ENCODE measurements around the gene EBI3. TPM values are rescaled to one million over a fixed set of nuclear protein-coding genes. Genes with fewer than 3 reads are reported as not detected.
"Not testable (repeated sequence)": the region's sequence is repeated elsewhere in the genome, so short reads cannot be mapped to it uniquely, and the experiment has no call there.

The EBI3 gene
- total RNA-seq, 1 experiment from 2014 or later = 0.10 TPM

DNA sequence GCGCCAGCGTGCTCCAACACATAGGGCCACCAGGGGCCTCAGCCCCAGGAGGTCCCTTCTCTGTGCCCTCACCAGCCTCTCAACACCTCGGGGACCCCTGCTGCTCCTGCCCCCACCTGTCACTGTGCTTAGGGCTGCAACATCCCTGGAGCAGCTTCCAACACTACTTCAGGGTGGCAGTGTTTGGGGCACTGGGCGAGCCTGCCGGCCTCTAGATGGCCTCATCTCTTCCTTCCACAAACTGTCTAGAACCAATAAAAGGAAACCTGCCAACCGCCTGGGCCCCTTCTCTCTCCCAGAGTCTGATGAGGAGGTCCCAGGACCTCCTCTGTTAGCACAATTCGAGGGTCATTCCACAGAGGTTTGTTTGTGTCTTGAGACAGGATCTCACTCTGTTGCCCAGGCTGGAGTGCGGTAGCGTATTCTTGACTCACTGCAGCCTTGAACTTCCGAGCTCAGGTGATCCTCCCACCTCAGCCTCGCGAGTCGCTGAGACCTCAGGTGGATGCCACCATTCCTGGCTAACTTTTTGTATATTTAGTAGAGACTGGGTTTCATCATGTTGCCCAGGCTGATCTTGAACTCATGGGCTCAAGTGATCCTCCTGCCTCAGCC is 39.6 kb downstream of the EBI3 start:
- Histone ChIP-seq H3K36me3 (replicated peaks; ENCODE audit: control insufficient read depth, insufficient read depth, low read length) (peaks cover 7% of the 10 kb centered on the region), H3K27me3 (ENCODE audit: control insufficient read depth, insufficient read depth, low read length) (no peaks in the 10 kb centered on the region), H3K4me3 (ENCODE audit: insufficient read depth, low read depth, low read length) (no peak overlapping the region)
- DNase-seq = peak; percentile 34

DNA sequence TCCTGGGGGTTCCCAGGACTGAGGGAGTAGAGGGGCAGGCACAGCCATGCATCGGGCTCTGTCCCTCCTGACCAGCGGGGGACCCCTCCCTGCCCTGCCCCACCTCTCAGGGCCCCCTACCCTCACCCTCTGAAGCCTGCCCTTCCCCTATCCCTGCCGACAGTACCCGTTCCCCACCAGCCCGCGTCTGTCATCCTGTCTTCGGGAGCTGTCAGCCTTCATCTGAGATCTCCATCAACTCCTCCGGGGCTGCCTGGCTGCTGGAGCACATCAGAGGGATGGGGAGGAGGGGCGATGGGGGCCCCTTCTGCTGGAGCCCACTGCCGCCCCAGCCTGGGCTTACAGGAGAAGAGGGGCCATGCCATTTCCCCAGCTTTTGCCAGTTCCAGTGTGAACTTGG is 43.6 kb downstream of the EBI3 start:
- Histone ChIP-seq H3K27me3 (ENCODE audit: control insufficient read depth, insufficient read depth, low read length) (peaks cover 6% of the 10 kb centered on the region; the same call in 1 of the 2 replicates), H3K36me3 (replicated peaks; ENCODE audit: control insufficient read depth, insufficient read depth, low read length) (peaks cover 7% of the 10 kb centered on the region), H3K4me3 (ENCODE audit: insufficient read depth, low read depth, low read length) (no peak overlapping the region)
- peak; percentile 59 for DNase-seq

DNA sequence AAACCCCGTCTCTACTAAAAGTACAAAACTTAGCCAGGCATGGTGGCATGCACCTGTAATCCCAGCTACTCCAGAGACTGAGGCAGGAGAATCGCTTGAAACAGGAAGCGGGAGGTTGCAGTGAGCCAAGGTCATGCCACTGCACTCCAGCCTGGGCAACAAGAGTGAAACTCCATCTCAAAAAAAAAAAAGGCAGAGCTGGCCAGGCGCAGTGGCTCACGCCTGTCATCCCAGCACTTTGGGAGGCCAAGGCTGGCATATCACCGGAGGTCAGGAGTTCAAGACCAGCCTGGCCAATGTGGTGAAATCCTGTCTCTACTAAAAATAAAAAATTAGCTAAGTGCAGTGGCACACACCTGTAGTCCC is 45.0 kb downstream of the EBI3 start:
- H3K36me3 ChIP-seq (replicated peaks; ENCODE audit: control insufficient read depth, insufficient read depth, low read length); DNase-seq; H3K4me3 ChIP-seq (ENCODE audit: insufficient read depth, low read depth, low read length): not testable (repeated sequence)
- peaks cover 14% of the 10 kb centered on the region for H3K27me3 ChIP-seq (ENCODE audit: control insufficient read depth, insufficient read depth, low read length)

DNA sequence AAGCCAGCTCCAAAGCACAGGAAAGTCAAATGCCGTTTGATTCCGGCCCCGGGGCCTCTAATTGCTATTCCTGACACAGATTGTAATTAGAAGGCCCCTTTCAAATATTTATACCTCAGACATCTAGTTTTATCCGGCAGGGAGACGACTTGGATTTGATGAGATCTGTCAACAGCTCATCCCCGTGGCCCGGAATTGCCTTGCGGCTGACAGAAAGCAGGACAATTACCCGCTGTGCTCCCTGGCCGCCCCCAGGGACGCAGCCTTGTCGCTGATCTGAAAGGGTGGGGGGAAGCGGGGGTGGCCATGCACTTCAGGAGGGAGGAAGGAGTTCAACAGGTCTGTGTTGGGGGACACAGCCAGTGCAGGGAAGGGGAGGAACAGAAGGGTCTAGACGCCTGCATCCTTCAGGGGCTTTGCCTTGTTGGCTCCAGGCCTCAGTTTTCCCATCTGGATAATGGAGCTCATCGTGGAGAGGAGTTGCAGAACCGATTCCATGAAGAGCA is 47.9 kb downstream of the EBI3 start:
- peaks cover 38% of the 10 kb centered on the region for H3K27me3 ChIP-seq (ENCODE audit: control insufficient read depth, insufficient read depth, low read length)
- DNase-seq = no peak
- H3K36me3 ChIP-seq (replicated peaks; ENCODE audit: control insufficient read depth, insufficient read depth, low read length) = no peaks in the 10 kb centered on the region
- H3K4me3 ChIP-seq (ENCODE audit: insufficient read depth, low read depth, low read length) = no peak overlapping the region

DNA sequence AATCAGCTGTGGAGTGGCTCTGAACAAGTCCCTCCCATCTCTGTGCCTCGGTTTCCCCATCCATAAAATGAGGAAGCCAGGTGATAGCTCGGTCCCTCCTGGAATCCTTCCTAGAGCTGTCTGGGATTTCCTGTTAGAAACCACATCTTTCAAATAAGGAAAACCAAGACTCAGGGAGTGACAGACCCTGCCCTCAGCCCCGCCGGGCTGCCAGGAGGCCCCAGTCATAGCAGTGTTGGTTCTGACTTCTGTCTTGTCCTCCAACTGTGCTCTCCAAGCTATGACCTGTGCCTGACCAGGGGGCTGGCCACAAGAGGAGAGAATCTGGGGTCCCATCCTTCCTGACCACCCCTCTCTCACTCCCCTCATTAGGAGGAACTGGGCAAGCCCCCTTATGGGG is 48.7 kb downstream of the EBI3 start:
- H3K27me3 ChIP-seq (ENCODE audit: control insufficient read depth, insufficient read depth, low read length) = peaks cover 42% of the 10 kb centered on the region
- no peaks in the 10 kb centered on the region for H3K36me3 ChIP-seq (replicated peaks; ENCODE audit: control insufficient read depth, insufficient read depth, low read length)
- H3K4me3 ChIP-seq (ENCODE audit: insufficient read depth, low read depth, low read length) = peak overlapping the region; percentile 61; the same call in 1 of the 2 replicates
- peak; percentile 67 for DNase-seq

DNA sequence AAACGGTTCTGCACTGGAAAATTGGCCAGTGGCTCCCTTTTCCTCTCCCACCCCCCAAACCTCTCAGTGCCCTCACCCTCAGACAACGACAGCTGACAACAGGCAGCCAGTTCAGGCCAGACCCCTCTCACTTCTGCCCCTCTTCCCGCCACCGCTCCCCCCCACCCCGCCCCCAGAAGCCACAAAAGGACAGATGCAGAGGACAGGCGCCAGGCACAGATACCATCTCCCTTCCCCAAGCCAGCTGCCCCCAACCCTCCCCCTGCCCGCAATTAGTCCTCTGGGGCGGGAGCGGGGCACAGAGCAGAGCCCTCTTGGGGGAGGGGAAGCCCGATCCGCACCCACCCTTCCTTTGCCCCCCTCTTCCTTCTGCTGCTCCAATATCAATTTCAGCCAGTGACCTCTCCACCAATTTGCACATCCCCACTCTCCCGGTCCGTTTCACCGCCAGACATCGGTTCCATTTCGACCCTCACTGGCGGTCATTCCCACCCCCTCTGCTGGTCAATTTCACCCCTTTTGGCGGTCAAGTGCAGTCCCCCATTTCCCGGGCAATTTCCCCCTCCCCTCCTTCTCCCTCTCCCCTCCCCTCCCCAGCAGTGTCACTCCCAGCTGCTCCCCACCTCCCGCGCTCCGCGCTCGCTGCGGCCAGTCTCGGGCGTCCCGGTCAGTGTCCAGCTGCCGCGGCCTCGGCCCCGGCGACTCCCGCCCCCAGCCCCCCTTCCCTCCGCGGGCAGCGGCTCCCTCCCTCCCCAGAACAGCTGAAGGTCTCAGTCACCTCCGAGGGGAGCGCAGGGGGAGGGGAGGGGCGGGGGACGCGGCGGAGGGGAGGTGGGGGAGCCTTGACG is 49.3 kb downstream of the EBI3 start, which contains the start of gene SHD:
SHD (plus strand) TSS at position 848 of the 848 bp plus-strand sequence. CDS start 798 bp downstream, outside the sequence.
- peak; percentile 94 for DNase-seq
- H3K36me3 ChIP-seq (replicated peaks; ENCODE audit: control insufficient read depth, insufficient read depth, low read length) = no peaks in the 10 kb centered on the region
- peak within 1 kb of the TSS; percentile 61 for H3K4me3 ChIP-seq (ENCODE audit: insufficient read depth, low read depth, low read length)
- peaks cover 46% of the 10 kb centered on the region for H3K27me3 ChIP-seq (ENCODE audit: control insufficient read depth, insufficient read depth, low read length)

DNA sequence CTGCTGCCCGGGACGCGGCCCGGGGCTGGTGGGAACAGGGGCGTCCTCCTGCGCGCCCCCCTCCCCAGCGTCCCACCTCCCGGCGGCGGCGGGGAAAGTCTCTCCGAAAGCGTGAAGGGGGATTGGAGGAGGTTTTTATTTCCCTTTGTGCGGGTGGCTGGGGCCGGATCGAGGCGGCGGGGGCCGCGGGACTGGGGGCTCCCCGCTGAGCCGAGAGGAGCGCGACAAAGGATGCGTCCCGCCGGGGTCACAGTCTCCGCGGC is 49.9 kb downstream of the EBI3 start:
- peak overlapping the region; percentile 61 for H3K4me3 ChIP-seq (ENCODE audit: insufficient read depth, low read depth, low read length)
- peaks cover 46% of the 10 kb centered on the region for H3K27me3 ChIP-seq (ENCODE audit: control insufficient read depth, insufficient read depth, low read length)
- no peaks in the 10 kb centered on the region for H3K36me3 ChIP-seq (replicated peaks; ENCODE audit: control insufficient read depth, insufficient read depth, low read length)
- DNase-seq = no peak

DNA sequence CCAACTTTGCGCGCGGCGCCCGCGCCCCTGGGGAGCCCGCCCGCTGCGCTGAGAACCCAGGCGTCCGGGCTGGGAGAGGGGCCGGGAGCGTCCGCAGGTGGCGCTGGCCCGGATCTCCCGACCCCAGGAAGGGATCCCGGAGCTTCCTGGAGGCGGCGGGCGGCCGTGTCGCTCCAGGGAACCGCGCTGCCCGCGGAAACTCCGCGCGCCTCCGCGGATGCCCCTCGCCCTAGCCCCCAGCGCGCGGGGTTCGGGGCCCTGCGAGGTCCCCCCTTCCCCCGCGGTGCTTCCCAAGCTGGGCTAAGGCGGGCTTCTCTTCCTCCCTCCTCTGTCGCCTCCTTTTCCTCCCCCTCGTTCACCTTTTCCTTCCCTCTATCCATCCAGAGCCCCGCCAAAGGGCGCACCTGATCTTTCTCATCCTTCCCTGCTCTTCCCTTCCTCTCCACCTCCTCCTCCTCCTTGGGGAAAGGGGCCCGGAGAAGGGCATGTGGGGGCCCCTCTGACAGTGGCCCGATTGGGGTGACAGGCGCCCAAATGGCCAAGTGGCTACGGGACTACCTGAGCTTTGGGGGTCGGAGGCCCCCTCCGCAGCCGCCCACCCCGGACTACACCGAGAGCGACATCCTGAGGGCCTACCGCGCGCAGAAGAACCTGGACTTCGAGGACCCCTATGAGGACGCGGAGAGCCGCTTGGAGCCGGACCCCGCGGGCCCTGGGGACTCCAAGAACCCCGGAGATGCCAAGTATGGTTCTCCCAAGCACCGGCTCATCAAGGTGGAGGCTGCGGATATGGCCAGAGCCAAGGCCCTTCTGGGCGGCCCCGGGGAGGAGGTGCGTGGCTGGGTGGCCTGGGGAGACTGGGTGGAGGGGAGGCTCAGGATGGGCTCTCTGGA is 50.5 kb downstream of the EBI3 start:
- Histone ChIP-seq H3K4me3 (ENCODE audit: insufficient read depth, low read depth, low read length) (peak overlapping the region; percentile 61), H3K36me3 (replicated peaks; ENCODE audit: control insufficient read depth, insufficient read depth, low read length) (no peaks in the 10 kb centered on the region), H3K27me3 (ENCODE audit: control insufficient read depth, insufficient read depth, low read length) (peaks cover 48% of the 10 kb centered on the region)
- peak; percentile 81 for DNase-seq

DNA sequence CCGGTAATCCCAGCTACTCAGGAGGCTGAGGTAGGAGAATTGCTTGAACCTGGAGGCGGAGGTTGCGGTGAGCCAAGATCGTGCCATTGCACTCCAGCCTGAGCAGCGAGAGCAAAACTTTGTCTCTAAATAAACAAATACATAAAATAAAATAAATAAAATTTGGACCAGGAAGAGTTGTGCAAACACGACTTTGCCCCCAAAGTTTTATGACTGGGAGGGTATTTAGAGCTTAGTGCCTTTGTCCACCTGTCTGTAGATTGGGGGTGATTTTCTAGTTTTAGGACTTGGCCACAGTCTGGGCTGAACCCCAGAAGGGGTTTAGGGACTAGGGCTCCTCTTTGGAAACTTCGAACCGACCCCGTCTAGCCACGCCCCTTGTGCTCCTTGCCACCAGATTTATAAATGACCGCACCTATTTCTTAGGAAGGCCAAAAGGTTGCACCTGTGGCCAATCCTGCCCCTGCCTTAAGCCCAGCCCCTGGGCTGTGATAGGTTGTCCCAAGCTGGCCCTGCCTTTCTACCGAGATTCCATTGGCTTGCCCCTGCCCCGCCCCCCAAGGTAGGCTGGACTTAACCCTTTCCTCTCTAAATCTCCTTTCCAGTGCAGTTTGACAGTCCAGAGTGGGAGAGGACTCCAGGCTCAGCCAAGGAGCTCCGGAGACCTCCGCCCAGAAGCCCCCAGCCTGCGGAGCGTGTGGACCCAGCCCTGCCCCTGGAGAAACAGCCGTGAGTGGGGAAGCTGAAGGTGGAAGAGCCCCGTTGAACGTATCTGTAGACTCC is 55.0 kb downstream of the EBI3 start:
- peak; percentile 99 for DNase-seq
- Histone ChIP-seq H3K4me3 (ENCODE audit: insufficient read depth, low read depth, low read length) (peak overlapping the region; percentile 18; the same call in 1 of the 2 replicates), H3K36me3 (replicated peaks; ENCODE audit: control insufficient read depth, insufficient read depth, low read length) (no peaks in the 10 kb centered on the region), H3K27me3 (ENCODE audit: control insufficient read depth, insufficient read depth, low read length) (peaks cover 39% of the 10 kb centered on the region)

DNA sequence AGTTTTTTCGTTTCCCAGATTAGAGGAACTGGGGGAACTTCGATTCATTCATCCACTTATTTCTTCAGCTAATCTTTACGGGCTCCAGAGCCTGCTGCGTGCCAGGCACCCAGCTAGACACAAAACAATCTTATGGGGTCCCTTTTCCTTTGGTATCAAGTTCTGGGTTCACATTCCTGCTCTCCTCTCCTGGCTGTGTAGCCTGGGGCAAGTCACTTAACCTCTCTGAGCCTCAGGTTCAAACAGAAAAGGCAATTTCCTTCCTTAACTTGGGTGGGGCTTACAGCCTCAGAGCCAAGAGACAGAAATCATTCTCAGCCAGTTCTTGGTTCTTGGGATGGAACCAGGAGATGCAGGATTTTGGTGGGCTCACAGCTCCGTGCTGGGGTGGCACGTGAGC is 55.7 kb downstream of the EBI3 start:
- no peak overlapping the region for H3K4me3 ChIP-seq (ENCODE audit: insufficient read depth, low read depth, low read length)
- H3K27me3 ChIP-seq (ENCODE audit: control insufficient read depth, insufficient read depth, low read length) = peaks cover 33% of the 10 kb centered on the region
- H3K36me3 ChIP-seq (replicated peaks; ENCODE audit: control insufficient read depth, insufficient read depth, low read length) = no peaks in the 10 kb centered on the region
- no peak for DNase-seq

DNA sequence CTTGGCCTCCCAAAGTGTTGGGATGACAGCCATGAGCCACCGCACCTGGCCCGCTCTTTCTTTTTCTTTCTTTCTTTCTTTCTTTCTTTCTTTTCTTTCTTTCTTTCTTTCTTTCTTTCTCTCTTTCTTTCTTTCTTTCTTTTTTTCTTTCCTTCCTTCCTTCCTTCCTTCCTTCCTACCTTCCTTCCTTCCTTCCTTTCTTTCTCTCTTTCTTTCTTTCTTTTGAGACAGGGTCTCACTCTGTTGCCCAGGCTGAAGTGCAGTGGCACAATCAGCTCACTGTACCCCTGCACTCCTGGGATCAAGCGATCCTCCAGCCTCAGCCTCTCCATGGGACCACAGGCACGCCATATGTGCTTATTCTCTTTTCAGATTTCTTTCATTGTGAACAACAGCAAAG is 56.8 kb downstream of the EBI3 start:
- DNase-seq; H3K36me3 ChIP-seq (replicated peaks; ENCODE audit: control insufficient read depth, insufficient read depth, low read length); H3K4me3 ChIP-seq (ENCODE audit: insufficient read depth, low read depth, low read length): not testable (repeated sequence)
- peaks cover 21% of the 10 kb centered on the region for H3K27me3 ChIP-seq (ENCODE audit: control insufficient read depth, insufficient read depth, low read length)
